HG03196 (cell line): Measurements from ENCODE around the gene RGL3.
"Not testable (repeated sequence)": the region's sequence is repeated elsewhere in the genome, so short reads cannot be mapped to it uniquely, and the experiment has no call there.

ENCODE experiments used
- ATAC-seq: cut with Tn5 transposase; IDR thresholded peaks from one replicate; pipeline ENCODE4 v1.9.1; 2021; ENCODE audit not compliant: unreplicated experiment

RGL3 gene

GRCh38 chr19:11364296-11364904, 54.7 kb downstream of the RGL3 start:
- no peak for ATAC-seq

- no peak for ATAC-seq
Measured at GRCh38 chr19:11363881-11364280, 55.2 kb downstream of the RGL3 start.

GRCh38 chr19:11361771-11362731, 57.1 kb downstream of the RGL3 start:
- ATAC-seq: no peak

- ATAC-seq: no peak
Measured at GRCh38 chr19:11361037-11361770, 57.9 kb downstream of the RGL3 start.

GRCh38 chr19:11359421-11359820, 59.7 kb downstream of the RGL3 start:
- ATAC-seq: no peak

GRCh38 chr19:11356676-11357550, 62.2 kb downstream of the RGL3 start:
- ATAC-seq: no peak

GRCh38 chr19:11356074-11356397, 63.1 kb downstream of the RGL3 start:
- no peak for ATAC-seq

- ATAC-seq: no peak
Measured at GRCh38 chr19:11355160-11356073, 63.7 kb downstream of the RGL3 start, which contains the start of gene PLPPR2. Gene PLPPR2 (plus strand): TSS chr19:11355432. CDS start chr19:11357674, 2,242 bp downstream.

- not testable (repeated sequence) for ATAC-seq
Measured at GRCh38 chr19:11354102-11354501, 65.0 kb downstream of the RGL3 start.

GRCh38 chr19:11349171-11349570, 69.9 kb downstream of the RGL3 start:
- no peak for ATAC-seq

- no peak for ATAC-seq
Measured at GRCh38 chr19:11347546-11348039, 71.5 kb downstream of the RGL3 start.

GRCh38 chr19:11346104-11346940, 72.8 kb downstream of the RGL3 start, which contains the start of the genes CCDC159 and TMEM205:
Gene CCDC159 (plus strand): TSS chr19:11346519. CDS start chr19:11346607, 88 bp downstream.
Gene TMEM205 (minus strand): TSS chr19:11346268. CDS start chr19:11345619, 649 bp downstream.
- ATAC-seq: peak; percentile 81

- no peak for ATAC-seq
Measured at GRCh38 chr19:11345122-11345803, 73.9 kb downstream of the RGL3 start.
